Islet of Langerhans (tissue), 1 donor: ENCODE data around the gene NANP.
A peak's percentile ranks its signal among the peaks of the same experiment; 100 is the strongest.
"Not testable (repeated sequence)": the region's sequence is repeated elsewhere in the genome, so short reads cannot be mapped to it uniquely, and the experiment has no call there.

Source experiments
- FAIRE-seq: peaks from one replicate; lab custom pipeline; 2011; peaks lifted over from hg19 to GRCh38; lab: Jason Lieb, UNC

Gene NANP

DNA sequence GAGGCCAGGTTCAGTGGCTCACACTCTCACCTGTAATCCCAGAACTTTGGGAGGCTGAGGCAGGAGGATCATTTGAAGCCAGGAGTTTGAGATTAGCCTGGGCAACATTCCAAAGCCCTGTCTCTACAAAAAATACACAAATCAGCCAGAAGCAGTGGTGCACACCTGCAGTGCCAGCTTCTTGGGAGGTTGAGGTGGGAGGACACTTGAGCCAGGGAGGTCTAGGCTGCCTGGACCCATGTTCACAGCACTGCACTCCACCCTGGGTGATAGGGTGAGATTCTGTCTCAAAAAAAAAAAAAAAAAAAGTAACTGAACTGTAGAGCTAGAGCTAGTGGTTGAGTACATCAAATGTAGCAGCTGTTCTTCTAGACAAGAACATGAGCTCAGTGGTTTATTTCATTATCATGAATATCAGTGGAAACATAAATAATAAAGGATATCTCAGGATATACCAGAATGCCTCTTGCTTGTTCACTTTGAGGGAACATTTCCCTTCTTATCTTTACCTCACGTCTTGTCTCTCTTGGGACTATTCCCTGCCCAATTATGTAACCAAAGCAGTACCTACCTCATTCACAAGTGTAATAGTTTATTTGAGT is 17.6 kb downstream of the NANP start:
- no peak for FAIRE-seq

DNA sequence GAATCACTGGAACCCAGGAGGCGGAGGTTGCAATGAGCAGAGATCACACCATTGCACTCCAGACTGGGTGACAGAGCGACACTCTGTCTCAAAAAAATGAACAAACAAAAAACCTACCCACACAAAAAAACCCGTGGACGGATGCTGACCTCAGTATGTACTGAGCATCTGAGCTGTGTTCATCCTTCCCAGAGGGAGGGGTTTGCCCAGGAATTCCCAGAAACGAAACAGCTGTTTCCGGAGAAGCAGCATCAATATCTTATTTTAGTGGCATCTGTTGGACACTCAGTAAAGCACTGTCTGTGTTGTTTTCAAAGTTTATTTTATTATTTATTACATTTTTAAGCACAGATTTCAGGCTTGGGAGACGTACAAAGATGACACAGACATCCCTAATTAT is 18.7 kb downstream of the NANP start:
- no peak for FAIRE-seq

DNA sequence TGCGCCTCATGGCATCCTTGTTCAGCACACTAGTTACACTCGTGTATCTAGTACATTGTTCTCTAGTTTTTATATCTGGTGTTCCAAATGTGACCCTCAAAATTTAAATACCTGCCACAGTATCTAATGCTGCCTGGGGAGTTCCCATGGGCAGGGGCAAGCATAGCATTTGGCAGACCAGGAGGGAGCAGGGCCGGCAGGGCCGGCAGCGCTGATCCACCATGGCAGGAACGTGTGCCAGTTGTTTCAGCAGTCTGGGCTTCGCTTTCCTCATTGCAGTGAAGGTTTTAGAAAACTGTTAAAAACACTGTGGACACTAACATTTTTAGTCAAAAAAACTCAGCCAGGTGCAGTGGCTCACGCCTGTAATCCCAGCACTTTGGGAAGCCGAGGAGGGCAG is 19.2 kb downstream of the NANP start:
- FAIRE-seq = no peak

DNA sequence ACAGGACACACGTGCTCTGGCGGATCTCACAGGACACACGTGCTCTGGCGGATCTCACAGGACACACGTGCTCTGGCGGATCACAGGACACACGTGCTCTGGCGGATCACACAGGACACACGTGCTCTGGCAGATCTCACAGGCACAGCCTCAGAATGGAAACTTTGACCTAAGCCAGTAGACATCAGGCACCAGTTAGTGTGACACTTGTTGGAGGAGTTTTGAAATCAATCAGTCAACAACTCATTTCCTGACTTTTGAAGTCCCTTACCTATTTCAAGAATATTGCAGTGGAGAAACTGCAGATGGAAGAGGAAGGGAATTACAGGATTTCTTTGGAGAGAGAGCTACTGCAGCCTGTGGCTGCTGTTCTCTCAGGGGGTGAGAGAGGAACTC is 20.9 kb downstream of the NANP start:
- FAIRE-seq = not testable (repeated sequence)

DNA sequence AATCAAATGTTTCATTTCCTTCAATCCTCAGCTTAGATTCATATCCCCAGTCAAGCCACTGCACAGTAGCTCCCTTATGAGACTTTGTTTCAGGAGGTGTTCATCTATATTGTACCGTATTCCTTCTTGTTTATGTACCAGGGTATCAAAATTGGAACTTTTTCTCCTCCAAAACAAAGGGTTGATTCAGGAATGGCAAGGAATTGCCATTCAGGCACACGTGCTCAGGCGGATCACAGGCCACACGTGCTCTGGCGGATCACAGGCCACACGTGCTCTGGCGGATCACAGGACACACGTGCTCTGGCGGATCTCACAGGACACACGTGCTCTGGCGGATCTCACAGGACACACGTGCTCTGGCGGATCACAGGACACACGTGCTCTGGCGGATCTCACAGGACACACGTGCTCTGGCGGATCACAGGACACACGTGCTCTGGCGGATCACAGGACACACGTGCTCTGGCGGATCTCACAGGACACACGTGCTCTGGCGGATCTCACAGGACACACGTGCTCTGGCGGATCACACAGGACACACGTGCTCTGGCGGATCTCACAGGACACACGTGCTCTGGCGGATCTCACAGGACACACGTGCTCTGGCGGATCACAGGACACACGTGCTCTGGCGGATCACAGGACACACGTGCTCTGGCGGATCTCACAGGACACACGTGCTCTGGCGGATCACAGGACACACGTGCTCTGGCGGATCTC is 21.5 kb downstream of the NANP start:
- FAIRE-seq = not testable (repeated sequence)

DNA sequence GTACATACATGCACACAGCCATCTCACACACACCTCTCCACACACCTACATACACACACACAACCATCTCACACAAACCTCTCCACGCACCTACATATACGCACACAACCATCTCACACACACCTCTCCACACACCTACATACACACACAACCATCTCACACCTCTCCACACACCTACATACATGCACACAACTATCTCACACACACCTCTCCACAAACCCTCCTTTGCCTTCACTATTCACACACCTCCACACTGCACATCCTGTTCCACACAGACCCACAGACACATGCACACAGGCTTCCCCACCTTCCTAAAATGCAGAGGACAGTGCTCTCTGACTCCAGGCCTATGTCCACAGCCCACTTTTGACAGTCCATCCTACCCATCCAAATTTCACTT is 22.2 kb downstream of the NANP start:
- no peak for FAIRE-seq

DNA sequence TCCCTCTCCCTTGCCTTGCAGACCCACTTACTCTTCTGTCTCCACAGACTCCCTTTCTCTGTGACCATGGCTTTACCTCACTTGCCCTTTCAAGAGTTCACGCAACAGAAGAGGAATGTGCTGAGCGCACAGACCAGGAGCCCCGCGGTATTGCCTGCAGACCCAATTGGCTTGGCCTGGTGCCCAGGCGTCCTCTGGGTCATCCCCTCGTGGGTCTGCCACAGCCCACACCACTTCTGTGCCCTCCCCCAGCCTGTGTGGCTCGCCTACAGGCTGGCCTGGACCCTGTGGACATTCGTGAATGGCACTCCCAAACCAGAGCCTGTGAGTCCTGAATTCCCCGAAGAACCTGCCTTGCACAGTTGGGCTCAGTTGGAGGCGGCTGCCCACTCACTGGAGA is 23.2 kb downstream of the NANP start:
- no peak for FAIRE-seq

DNA sequence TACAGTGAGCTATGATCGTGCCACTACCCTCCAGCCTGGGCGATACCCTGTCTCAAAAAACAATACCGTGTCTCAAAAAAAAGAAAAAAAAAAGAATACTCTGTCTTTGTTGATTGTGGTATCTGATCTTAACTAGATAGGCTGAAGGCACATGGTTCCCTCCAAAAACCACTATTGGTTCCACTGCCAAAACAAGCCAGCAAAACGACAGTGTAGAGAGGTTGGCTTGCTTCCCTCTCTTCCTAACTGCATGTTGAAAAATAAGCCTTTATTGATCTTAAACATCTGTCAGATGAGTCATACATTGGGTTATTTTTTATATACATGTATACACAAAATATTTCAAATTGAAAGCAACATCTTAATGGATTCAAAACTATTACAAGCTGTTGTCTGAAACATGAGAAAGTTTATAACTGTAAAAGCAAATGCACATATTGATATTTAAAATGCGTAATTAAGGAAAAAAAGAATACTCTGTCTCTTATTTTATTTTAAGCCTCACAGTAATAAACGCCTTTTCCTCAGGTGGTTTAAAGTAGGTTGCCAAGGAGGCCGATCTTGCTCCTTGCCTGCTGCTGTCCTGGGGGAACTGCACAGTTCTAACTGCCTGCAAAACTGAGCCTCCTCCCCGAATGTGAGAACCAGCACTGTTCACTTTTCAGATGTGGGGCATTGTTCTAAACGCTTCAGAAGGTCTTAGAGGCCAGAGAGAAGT is 31.5 kb downstream of the NANP start:
- no peak for FAIRE-seq

DNA sequence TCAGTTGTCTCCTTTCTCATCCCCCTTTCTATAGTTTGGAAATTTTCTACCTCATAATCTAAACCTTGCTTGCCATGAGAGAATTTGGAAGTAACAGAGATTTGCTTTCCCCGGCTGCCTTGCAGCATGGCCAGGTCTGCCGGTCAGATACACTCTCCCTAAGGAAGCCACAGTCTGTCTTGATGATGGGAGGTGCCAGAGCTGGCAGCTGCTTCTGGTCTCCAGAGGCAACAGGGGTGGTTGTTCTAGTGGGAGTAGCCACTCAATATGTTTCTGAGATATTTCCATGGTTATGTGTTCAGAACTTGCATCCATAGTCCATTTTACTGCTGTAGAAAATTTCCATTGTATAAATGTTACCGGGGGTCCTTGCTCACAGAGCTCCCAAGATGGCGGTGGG is 33.0 kb downstream of the NANP start:
- not testable (repeated sequence) for FAIRE-seq

DNA sequence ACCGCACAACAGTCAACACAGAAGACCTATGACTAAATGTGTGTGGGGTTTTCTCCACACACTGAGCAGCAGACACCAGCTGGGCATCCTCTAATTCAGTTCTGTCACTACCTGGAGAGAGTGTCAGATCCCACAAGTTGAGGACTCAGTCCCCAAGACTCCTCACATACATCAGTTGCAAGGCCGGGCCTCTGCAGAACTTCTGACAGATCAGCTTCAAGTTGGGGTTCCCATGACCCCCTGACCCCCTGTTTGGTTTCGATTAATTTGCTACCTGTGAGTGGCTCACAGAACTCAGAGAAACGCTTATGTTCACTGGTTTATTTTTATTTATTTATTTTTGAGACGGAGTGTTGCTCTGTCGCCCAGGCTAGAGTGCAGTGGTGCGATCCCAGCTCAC is 35.3 kb downstream of the NANP start:
- no peak for FAIRE-seq

DNA sequence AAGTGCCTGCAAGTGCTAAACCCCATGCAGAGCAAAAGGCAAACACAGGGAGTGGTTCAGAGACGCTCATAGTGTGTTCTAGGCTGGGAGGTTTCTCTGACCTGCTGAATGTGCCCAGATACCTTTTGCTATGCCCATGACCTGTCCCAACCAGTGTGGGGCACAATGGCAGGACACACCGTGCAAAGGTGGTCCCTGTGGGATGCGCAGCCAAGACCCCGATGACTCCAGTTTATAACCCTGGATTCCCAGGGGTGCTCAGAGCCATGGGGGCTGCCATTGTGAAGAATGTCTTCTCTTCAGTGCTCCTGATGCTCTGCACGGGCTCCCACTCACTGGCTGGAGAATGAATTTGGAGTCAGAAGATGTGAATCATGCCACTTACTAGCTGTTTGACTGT is 36.3 kb downstream of the NANP start:
- FAIRE-seq = no peak

DNA sequence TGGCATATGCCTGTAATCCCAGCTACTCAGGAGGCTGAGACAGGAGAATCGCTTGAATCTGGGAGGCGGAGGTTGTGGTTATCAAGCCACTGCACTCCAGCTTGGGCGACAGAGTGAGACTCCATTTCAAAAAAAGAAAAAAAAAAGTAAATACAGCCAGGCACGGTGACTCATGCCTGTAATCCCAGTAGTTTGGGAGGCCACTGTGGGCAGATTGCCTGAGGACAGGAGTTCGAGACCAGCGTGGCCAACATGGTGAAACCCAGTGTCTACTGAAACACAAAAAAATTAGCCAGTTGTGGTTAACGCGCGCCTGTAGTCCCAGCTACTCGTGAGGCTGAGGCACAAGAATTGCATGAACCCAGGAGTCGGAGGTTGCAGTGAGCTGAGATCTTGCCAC is 36.9 kb downstream of the NANP start:
- no peak for FAIRE-seq

DNA sequence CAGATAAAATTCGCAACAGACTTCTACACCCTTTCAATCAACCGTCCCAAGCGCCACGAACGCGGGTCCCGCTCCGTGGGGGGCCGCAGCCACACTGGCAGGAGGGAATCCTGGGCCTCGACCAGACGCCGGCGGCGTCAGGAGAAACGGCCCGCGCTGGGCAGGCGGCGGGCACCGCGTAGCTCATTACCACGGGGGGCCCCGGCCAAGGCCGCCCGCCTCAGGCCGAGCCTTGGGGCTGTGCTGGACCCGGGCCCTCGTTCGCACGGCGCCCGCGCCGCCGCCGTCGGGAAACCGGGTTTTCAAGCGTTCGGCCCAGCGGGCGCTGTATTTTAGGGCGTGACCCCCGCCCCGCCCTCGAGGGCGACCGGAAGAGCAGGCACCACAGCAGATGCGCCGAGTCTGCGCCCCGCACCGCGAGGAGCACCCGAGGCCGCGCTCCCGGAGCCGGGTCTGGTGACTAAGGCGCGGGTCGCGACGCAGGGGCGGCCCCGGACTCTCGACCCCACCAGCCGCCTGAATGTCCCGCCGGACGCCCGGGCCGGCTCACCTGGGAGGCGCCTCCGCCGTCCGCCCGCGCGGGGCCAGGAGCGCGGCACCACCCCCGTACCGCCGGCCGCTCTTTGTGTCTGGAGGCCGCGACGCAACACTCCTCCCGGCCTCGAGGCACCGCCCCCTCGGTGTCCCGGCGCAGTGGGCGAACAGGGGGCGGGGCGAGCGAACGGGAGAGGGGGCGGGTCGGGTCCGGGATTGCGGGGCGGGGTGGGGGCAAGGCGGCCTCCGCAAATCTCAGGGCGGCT is 38.7 kb downstream of the NANP start, which contains the start of gene NINL:
Gene NINL, minus strand, starts transcription at position 627 of the 800 bp plus-strand sequence. CDS start 58,944 bp downstream, outside the sequence.
- no peak for FAIRE-seq

DNA sequence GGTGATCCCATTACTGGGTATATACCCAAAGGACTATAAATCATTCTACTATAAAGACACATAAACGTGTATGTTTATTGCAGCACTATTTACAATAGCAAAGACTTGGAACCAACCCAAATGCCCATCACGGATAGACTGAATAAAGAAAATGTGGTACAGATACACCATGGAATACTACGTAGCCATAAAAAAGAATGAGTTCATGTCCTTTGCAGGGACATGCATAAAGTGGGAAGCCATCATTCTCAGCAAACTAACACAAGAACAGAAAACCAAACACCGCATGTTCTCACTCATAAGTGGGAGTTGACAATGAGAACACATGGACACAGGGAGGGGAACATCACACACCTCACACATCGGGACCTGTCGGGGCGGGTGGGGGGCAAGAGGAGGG is 40.2 kb downstream of the NANP start:
- not testable (repeated sequence) for FAIRE-seq

DNA sequence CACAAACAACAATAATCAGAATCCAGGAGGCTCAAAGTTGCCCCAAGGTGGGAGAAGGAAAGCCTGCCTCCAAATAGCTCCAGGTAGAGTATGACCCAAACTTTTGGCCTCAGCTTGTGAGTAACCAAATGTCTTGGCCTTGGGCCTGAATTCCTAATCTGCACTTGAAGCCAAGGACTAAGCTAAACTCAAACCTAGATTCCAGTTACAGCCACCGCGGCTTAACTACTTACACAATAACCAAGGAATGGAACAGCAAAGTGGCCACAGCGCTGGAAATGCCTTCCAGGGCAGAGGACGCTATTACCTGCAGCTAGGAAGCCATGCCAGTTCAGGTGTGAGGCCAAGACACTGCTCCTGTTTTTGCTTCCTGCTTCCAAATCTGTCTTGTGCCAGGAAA is 43.1 kb downstream of the NANP start:
- no peak for FAIRE-seq

DNA sequence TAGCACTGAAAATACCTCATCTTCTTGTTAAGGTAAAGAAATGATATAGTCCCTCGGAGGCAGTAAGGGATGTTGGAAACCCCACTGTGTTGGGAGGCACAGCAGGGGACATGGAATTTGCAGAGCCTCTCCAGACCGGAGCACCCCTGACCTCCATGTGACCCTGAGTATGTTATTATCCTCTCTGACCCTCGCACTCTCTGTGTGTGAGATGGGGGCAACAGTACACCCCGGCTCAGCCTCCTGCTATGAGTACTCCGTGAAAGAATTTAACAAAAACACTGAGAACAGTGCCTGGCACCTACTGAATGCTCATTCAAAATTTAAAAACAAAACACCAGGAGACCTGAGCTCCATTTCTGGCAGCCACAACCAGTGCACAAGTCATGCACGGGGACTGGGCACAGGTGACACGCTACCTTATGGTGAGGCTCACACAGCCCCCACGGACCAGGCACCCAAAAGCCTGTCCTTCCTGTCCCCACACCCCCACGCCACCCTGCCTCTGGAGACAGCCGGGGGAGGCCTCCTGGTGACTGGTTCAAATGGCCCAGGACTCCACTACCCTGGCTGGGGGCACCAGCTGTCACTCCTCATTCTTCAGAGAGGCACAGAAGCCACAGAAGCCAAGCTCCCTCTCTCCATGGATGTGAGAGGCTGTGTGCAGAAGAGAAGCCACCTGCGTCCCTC is 44.6 kb downstream of the NANP start:
- no peak for FAIRE-seq

DNA sequence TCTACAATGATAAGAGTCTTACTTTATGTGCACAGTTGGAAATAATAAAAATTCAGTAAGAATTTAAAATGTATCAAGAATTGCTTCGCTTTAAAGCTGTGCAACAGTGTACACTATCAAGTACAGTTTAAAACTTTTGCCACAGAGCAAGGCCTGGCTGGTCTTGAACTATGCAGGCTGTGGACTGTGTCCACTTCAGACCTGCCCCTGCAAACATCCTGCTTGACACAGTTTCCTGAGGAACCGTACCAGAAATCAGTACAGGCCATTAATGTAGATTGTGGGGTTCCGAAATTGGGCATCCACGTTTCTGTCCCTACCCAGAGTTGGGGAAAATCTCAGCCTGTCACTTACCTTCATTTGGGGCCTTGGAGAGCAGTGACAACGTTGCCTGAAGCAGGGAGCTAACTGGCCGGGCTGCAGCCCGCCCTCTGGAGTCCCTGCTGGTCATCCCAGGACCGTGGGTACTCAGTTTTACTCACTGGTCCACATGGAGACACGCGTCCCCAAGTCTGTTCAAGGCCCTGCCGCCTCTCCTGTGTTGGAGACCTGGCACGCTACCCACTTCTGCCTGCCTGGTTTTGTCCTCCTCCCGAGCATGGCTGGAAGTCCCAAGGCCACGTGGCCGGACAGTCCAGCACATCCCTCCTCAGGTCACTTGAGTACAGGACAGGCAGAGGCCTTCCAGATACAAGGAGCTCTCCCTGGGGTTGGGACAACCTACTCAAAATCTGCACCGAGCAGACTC is 46.9 kb downstream of the NANP start:
- no peak for FAIRE-seq

DNA sequence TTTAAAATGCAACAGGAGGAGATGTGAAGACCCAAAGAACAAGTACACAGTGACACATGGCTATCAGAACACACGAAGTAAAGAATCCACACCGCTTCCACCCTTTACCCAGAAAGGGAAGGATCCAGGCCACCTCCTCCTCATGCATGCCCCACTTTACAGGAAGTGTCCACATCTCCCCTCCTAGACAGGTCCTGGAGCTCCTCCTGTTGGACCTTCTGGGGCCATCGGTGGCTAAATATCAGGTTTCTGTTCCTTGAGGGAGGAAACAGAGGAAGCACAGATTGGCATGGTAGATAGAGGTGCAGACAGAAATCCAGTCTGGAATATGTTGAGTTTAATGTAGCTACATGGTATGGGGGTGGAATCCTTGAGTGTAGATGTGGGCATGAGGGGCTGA is 49.4 kb downstream of the NANP start:
- FAIRE-seq = no peak

DNA sequence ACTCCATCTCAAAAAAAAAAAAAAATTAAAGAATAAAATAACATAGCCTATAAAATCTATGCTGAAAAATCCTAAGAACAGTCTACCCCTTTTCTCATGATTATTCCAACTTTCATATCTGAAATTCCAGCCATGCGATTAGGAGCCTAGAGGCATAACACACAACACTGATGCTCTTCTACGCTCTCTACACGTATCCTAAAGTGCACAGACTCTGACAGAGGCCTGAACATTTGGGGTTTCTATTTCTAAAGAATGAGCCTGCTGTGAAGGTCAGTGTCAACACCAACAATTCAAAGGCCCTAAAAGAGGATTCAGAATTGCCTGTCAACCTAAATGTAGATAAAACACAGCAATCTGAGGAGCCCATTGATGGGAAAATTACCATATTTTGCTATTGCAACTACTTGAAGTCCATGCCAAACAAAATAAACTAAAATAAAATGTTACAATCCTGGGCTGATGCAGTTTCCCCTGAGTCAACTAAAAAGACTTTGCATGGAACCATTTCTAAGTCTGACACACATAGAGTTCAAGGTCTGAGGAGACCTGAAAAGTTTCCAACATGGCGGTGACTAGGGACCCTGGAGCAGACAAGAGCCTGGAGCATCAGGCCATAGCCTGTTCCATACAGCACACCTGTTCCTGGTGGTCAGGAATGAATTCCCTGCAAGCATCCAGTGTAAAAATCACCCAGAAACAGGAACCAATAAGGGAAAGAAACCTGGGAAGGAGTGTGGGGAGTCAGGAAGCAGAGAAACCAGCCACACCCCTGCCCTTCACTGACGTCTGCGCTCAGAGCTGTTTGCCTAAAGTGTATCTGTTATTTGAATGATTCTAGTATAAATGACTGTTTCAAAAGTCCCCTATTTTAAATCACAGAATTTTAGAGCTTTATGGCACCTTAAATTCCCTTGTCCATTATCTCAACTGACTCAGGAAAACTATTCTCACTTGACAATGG is 50.2 kb downstream of the NANP start:
- FAIRE-seq = no peak

DNA sequence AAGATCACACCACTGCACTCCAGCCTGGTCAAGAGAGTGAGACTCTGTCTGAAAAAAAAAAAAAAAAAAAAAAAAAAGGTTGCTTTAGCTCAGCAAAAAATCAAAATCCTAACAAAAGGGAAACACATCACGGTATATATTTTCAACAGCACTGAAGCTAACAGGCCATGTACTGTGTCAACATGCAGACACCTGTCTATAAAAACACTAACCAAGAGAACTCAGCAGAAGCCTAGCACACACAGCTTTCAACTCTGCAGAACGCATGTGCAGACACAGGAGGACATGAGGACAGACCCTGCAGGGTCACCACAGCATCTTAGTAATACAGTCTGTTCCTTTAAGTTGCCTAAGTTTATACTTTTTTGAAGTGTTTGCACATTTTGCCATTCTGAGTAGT is 52.0 kb downstream of the NANP start:
- FAIRE-seq = peak; percentile 85
